ENCODE measurements around the gene PDE4B. TPM values are rescaled to one million over a fixed set of nuclear protein-coding genes. Genes with fewer than 3 reads are reported as not detected.

PDE4B gene
- total RNA-seq, 4 donors from 2014 or later: 3.7 to 16.6 (median 5.1) TPM

GRCh38 chr1:66183400-66183799 is 390.7 kb downstream of the PDE4B start:
- no peak for TF ChIP-seq POLR2A (IDR thresholded peaks at IDR 0.05; ENCODE audit: low read depth)
- TF ChIP-seq, protein P1, sequence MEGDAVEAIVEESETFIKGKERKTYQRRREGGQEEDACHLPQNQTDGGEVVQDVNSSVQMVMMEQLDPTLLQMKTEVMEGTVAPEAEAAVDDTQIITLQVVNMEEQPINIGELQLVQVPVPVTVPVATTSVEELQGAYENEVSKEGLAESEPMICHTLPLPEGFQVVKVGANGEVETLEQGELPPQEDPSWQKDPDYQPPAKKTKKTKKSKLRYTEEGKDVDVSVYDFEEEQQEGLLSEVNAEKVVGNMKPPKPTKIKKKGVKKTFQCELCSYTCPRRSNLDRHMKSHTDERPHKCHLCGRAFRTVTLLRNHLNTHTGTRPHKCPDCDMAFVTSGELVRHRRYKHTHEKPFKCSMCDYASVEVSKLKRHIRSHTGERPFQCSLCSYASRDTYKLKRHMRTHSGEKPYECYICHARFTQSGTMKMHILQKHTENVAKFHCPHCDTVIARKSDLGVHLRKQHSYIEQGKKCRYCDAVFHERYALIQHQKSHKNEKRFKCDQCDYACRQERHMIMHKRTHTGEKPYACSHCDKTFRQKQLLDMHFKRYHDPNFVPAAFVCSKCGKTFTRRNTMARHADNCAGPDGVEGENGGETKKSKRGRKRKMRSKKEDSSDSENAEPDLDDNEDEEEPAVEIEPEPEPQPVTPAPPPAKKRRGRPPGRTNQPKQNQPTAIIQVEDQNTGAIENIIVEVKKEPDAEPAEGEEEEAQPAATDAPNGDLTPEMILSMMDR (IDR thresholded peaks at IDR 0.05): no peak
- TF ChIP-seq POLR2AphosphoS5 (IDR thresholded peaks at IDR 0.05): no peak
- no peak for TF ChIP-seq EP300 (IDR thresholded peaks at IDR 0.05)
- Histone ChIP-seq H3K9me3 (no peaks in the 10 kb centered on the region), H3K27me3 (no peaks in the 10 kb centered on the region), H3K4me1 (peaks cover 0 to 14% (median 5%) of the 10 kb centered on the region in 4 donors), H3K27ac (replicated peaks in 1 of 4) (peak overlapping the region in 2 of 4 donors; percentile 7 to 45), H3K4me3 (no peak overlapping the region), H3K36me3 (no peaks in the 10 kb centered on the region)
- 54% methylated on average over 3 of the region's 3 CpGs for WGBS
- intact Hi-C loops (cut with DNase I): no loop called here
- DNase-seq (ENCODE audit: extremely low spot score): no peak

DNA sequence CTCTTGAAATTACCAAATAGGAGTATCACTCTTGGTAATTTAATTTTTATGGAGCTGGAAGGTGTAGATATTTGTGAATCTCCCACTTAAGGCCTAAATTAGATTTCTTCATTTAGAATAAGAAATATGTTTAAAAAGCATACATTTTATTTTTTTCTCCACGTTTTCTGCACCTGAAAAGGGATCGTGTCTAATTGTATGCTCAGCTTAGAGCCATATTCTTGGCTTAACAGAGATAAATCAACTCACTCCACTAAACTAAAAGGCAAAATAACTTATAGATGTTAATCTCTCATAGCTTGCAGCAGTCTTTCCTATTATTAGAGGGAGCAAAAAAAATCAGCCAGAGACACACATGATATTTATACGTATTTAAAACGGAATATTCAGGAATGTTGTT is 404.4 kb downstream of the PDE4B start:
- 68% methylated on average over 4 of the region's 4 CpGs for WGBS
- H3K9me3 ChIP-seq: no peaks in the 10 kb centered on the region
- no peak for TF ChIP-seq POLR2A (IDR thresholded peaks at IDR 0.05; ENCODE audit: low read depth)
- TF ChIP-seq POLR2AphosphoS5 (IDR thresholded peaks at IDR 0.05): no peak
- H3K4me1 ChIP-seq: peaks cover 0 to 8% (median 3%) of the 10 kb centered on the region in 4 donors
- no peak for DNase-seq (ENCODE audit: extremely low spot score)
- intact Hi-C loops (cut with DNase I): no loop called here
- no peaks in the 10 kb centered on the region for H3K36me3 ChIP-seq
- H3K4me3 ChIP-seq: no peak overlapping the region
- no peak overlapping the region for H3K27ac ChIP-seq (replicated peaks in 1 of 4)
- no peaks in the 10 kb centered on the region for H3K27me3 ChIP-seq

GRCh38 chr1:66197785-66198184 is 405.1 kb downstream of the PDE4B start:
- TF ChIP-seq POLR2AphosphoS5 (IDR thresholded peaks at IDR 0.05) (no peak), EP300 (IDR thresholded peaks at IDR 0.05) (no peak), POLR2A (IDR thresholded peaks at IDR 0.05; ENCODE audit: low read depth) (no peak)
- TF ChIP-seq, protein P1 (IDR thresholded peaks at IDR 0.05): no peak
- no peaks in the 10 kb centered on the region for H3K27me3 ChIP-seq
- DNase-seq (ENCODE audit: extremely low spot score): no peak
- H3K4me3 ChIP-seq: no peak overlapping the region
- no peak overlapping the region for H3K27ac ChIP-seq (replicated peaks in 1 of 4)
- H3K4me1 ChIP-seq: peaks cover 0 to 8% (median 3%) of the 10 kb centered on the region in 4 donors
- 36% methylated on average over 1 of the region's 1 CpG for WGBS
- no peaks in the 10 kb centered on the region for H3K9me3 ChIP-seq
- intact Hi-C loops (cut with DNase I): no loop called here
- no peaks in the 10 kb centered on the region for H3K36me3 ChIP-seq

DNA sequence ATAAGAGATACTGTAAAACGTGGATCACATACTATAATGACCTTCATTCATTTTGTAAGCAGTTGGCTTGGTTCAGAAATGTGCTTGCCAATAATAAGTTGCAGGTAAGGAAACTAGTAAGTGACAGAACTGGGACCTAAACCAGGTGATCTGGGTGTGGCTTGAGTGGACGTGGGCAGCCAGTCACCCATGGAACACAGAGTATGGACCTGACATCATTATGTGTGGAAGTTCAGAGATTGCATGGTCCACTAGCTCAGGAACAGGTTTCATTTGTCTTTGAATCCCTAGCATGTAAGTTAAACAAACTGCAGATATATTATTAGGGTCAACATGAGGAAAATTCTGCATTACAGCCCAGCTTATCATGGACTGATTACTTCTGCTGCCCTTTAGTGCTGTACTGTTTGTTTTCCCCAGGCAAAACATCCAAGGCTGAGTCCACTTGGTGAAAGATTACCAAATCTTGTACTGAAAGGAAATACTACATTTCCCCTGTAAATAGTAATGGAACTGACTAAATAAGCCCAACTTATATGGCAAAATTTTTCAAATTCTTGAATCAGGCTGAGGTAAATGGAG is 414.0 kb downstream of the PDE4B start:
- Histone ChIP-seq H3K27ac (replicated peaks in 1 of 4) (no peak overlapping the region), H3K27me3 (no peaks in the 10 kb centered on the region), H3K9me3 (peaks cover 0 to 4% (median 0%) of the 10 kb centered on the region in 4 donors), H3K4me3 (no peak overlapping the region), H3K4me1 (peaks cover 0 to 13% (median 8%) of the 10 kb centered on the region in 4 donors), H3K36me3 (no peaks in the 10 kb centered on the region)
- WGBS: 81% methylated on average over 2 of the region's 2 CpGs
- TF ChIP-seq POLR2AphosphoS5 (IDR thresholded peaks at IDR 0.05) (no peak), EP300 (IDR thresholded peaks at IDR 0.05) (no peak), POLR2A (IDR thresholded peaks at IDR 0.05; ENCODE audit: low read depth) (no peak)
- TF ChIP-seq, protein P1 (IDR thresholded peaks at IDR 0.05): no peak
- intact Hi-C loops (cut with DNase I): no loop called here
- DNase-seq (ENCODE audit: extremely low spot score): no peak

DNA sequence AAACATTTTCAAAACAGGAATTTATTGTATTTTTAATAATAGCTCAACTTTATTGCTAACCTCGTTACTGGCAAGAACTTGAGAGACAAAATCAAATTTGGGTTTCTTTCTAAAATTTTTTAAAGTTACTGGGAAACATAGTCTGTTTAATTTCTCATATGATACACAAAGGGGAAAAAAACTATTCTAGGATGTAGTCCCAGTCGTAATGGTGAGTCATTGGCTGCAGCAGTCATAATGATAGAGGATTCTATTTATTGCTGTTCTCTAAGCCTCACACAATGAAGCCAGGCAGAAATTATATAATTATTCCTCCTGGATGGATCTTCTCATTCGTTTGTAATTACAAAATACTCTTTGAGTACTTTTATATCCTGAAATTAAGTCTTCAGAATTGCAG is 414.8 kb downstream of the PDE4B start:
- intact Hi-C loops (cut with DNase I): no loop called here
- H3K27me3 ChIP-seq: no peaks in the 10 kb centered on the region
- H3K27ac ChIP-seq (replicated peaks in 1 of 4): no peak overlapping the region
- peaks cover 0 to 13% (median 8%) of the 10 kb centered on the region in 4 donors for H3K4me1 ChIP-seq
- H3K4me3 ChIP-seq: no peak overlapping the region
- H3K9me3 ChIP-seq: peaks cover 0 to 4% (median 0%) of the 10 kb centered on the region in 4 donors
- TF ChIP-seq EP300 (IDR thresholded peaks at IDR 0.05) (no peak), POLR2AphosphoS5 (IDR thresholded peaks at IDR 0.05) (no peak), POLR2A (IDR thresholded peaks at IDR 0.05; ENCODE audit: low read depth) (no peak)
- TF ChIP-seq, protein P1 (IDR thresholded peaks at IDR 0.05): no peak
- WGBS: 17% methylated on average over 3 of the region's 3 CpGs
- H3K36me3 ChIP-seq: no peaks in the 10 kb centered on the region
- no peak for DNase-seq (ENCODE audit: extremely low spot score)

Data from esophagus muscularis mucosa (tissue), 4 donors.